Mammary epithelial cell (primary cell): ENCODE results near the gene LIFR.

Source experiments
- CTCF ChIP-seq, 2 donors: IDR thresholded peaks in 1 of 2; conservative IDR thresholded peaks in 1 of 2; 2 replicates each; pipeline ENCODE4 v1.5.1; 2011 to 2012; ENCODE audit warnings: inconsistent platforms in 2 of 2, low read length in 2 of 2, mild to moderate bottlenecking in 2 of 2, control low read depth in 1 of 2, low read depth in 1 of 2; ENCODE audit not compliant: insufficient read depth in 1 of 2; ENCODE audit errors: extremely low read depth in 1 of 2
- EZH2 ChIP-seq: IDR thresholded peaks from 2 replicates; pipeline ENCODE4 v1.6.1; 2012; ENCODE audit warnings: low read length, inconsistent platforms, borderline replicate concordance

- TF ChIP-seq CTCF (conservative IDR thresholded peaks at IDR 0.05 in 1 of 2, IDR thresholded peaks at IDR 0.05 in 1 of 2; ENCODE audit: extremely low read depth in 1 of 2, insufficient read depth in 1 of 2, low read depth in 1 of 2, low read length in 2 of 2) (no peak), EZH2 (no peak)
These were observed 91.4 kb downstream of the LIFR start for GRCh38 chr5:38465061-38465460.
